Measurements from ENCODE around the gene TVP23C.

The TVP23C gene

DNA sequence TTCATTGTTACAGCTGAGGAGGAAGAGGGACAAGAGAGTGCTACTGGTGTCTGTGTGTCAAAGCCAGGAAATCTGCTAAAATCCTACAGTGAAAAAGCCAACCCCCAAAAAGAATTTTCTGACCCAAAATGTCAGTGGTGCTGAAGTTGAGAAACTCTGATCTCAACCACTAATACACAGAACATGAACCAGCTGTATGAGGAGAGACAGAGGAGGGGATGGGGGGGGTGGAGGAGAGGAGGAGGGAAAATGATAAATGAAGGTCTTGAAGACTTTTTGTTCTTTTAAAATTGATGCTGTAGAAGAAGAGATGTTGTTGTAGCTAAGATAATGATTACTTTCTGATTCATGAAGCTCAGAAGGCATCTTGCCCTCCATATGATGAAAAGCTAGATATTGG, 68.5 kb downstream of the TVP23C start:
- DNase-seq: no peak

DNA sequence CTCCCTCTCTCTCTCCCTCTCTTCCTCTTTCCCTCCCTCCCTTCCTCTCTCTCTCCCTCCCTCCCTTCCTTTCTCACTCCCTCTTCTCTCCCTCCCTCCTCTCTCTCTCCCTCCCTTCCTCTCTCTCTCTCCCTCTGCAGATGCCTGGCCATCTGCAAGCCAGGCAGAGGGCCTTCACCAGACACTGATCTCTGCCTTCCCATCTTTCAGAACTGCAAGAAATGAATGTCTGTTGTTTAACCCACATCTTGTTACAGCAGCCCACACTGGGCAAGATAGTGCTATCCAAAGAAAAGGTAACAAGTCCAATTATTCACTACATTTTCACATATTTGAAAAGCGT, 69.6 kb downstream of the TVP23C start:
- DNase-seq: no peak

DNA sequence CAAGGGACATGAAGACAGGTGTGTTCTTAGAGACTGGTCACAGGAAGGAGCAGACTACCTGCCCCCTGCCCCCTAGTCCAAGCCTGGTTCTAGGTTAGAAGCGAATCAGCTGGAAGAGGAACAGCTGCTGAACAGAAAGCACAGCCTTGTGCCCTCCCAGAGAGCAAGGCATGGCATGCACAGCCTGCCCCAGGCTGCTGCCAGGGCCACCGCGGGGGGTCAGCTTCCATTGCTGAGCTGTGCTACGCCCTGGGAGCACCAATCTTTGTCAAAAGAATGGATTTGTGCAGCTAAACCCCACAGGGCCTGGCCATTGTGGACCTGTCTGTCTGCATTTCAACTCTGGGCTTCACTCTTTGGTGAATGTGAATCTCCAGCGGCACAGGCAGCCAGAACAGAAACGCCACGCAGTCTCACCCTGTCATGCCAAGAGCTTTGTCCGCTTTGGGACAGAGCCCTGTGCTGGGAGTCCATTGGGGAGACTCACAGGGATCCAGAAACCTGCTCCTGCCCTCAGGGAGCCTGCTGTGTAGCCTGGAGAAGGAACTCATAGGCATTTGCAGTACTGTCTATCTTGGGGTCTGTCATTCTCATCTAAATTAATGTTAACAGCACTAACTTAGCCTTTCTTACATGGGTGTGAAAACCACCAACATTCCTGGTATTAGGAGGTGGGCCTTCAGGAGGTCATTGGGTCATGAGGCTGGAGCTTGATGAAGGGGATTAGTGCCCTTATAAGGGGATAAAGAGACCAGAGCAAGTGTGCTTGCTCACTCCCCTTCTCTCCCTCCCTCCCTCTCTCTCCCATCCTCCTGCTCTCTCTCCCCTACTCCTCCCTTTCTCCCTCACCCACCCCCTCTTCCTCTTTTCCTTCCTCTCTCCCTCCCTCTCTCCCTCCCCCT, 70.2 kb downstream of the TVP23C start:
- no peak for DNase-seq

DNA sequence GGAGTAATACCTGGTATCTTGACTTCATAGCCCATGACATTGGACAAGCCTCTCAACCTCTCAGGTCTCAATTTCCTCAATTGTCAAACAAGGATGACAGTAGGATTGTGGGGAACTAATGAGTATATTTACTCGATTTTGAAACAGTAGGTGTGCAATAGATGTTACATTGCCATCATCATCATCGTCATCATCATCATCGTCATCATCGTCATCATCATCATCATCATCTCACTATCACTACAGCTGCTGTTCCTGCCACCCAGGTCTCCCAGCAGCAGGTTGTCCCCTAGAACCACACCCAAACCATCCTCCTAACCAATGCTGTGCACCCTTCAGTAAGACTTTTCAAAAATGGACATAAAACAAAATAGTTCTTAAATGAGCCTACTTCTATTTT, 71.1 kb downstream of the TVP23C start:
- no peak for DNase-seq

DNA sequence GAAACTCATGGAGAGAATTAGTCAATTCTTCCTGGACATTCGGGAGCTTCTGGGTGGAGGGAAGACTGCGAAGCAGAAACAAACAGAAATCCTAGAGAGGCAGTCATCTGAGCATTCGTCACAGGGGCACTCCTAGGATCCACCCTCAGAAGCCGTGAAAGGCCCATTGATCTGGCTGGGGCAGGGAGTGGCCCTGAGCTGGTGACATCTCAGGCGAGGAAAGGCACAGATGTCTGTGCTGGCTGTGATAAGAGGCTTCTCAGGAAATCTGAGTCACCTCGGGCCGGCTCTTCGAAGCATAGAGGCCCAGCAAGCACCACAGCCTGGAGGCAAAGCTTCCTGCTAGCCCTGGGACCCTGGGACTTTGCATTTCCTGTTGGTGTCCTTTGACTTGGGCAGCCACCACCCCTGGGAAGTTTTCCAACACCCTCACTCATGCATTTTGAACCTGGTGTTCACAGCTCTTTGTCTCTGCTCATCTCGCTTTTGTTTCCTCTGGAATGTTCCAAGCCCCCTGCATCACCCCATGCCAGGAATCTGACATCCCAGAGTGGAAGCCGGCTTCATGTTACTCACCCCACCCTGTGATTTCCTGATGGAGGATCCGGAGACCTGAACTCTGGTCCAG, 72.5 kb downstream of the TVP23C start:
- DNase-seq: no peak

DNA sequence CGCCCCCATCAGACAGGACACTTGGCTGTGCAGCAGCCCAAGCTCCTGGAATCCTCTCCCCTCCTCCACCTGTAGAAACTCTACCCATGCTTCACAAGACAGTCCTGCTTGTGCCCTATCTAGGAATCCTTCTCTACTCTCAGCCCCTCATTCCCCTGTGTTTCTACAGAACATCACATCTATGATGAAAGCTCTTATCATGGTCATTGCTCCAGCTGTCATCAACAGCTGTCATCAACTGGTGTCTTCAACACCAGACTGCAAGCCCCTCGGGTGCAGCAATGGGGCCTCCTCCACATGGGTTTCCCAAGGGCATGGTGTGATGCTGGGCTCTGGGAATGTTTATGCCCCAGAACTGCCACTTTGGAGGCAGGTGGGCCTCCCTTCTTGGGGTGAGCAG, 74.7 kb downstream of the TVP23C start:
- DNase-seq: no peak

DNA sequence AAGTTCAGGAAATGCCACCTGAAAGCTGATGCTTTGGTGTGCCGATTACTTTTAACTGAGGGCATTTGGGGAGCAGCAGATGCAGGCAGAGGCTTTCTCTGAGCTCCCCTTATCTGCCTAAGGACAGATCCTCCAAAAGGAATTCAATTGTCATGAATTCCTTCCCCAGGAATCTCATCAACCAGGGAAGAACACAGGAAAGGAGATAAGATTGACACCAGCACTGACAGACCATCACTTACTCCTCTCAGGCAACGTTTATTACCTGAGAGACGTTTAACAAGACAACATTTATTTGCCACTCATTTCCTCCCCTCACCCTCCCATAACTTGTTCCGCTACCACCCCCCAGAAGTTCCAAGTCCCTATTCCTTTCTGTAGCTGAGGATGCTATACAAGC, 78.2 kb downstream of the TVP23C start:
- DNase-seq: no peak

DNA sequence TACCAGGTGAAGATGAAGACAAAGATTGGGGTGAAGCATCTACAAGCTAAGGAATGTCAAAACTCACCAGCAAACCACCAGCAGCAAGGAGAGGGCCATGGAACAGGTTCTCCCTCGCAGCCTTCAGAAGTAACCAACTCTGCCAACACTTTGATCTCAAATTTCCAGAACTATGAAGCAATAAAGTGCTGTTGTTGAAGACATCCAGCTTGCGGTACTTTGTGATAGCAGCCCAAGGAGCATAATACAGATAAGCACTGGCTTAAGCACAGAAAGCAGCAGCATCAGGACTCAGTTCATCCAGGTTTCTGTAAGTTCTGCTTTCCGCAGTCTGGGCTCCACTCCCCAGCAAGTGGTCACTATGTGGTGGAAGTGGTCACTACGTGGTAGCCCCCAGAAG, 79.9 kb downstream of the TVP23C start:
- no peak for DNase-seq

DNA sequence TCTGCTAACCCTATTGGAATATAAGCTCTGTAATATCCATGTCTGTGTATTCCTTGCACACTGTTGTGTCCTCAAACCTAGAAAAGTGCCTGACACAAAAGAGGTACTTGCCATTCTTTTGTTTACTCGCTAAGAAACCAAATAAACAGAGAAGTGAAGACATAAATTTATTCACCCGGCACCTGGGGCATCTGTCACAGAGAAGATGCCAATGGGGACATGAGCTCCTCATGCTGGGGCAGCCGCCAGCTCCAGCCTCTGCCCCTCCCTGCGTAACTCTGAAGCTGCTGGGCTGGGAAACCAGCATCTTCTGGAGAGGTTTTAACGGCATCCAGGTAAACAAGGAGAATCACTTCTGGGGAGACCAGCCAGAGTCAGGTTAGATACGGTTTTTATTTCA, 80.8 kb downstream of the TVP23C start:
- DNase-seq: no peak

DNA sequence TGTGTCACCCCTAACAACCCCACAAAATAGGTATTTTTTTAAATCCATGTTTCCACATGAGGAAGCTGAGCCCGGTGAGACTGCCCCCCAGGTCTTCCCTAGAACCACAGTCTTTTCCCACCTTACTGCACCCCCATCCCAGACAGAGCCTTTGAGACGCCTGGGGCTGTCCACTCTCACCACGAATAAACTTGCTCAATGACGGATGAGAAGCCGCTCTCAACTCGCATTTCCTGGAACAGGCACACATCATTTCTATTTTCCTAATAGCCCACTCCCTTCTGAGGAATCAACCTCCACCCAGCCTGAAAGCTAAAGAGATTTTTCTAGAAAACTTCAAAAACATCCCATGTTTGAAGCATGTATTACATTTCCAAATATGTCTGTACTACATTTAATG, 81.8 kb downstream of the TVP23C start:
- DNase-seq: no peak

DNA sequence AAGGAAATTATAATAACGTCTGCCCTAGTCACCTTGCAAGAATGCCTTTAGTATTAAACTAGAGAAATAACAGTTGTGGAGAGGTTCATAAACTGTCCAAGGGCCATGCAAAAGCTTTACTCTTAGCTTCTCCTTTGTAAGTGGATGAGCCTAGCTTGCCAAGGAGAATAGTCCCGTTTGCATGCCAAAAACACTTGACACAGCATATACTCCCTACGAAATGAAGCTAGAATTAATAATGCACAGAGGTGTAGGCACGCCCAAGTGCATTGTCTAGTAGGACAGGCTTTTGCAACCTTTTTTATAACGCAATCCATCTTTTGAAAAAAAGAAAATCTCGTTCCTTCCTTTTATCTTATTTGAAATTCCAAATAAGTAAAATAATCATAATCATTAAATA, 83.1 kb downstream of the TVP23C start:
- DNase-seq: no peak

DNA sequence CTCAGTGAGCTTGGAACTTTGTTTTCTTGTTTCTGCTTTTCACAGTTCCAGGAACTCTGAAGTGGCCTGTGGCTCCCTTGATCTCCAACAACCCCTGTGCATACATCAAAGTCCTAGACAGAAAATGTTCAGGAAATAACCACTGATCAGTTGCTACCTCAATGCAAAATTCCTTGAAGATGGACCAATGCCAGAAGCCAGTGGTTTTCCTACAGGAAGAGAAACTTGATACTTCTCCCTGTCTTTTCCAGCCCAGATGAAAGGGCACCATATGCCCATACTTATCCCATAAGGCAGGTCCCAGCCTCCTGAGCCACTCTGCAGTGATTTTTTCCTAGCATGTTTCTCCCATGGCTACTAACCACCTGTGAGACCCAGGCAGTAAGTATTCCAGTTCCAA, 83.6 kb downstream of the TVP23C start:
- DNase-seq: no peak

DNA sequence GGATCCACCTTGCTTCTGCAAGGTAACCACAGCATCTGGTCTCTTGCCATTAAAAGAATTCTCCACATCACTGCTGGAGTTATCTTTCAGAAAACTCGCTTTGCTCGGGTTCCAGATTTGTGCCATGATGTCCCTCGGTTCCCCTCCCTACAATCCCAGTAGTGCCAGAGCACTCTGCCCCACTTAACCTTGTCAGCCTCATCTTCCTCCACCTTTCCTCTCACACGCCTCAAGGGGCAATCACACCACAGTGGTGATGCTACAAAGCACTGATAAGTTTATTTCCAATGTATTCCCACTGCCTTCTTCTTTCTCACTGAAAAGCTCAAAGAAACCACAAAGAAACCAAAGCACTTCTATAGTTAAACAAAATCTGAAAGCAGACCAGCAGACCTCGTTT, 84.4 kb downstream of the TVP23C start:
- DNase-seq: no peak

DNA sequence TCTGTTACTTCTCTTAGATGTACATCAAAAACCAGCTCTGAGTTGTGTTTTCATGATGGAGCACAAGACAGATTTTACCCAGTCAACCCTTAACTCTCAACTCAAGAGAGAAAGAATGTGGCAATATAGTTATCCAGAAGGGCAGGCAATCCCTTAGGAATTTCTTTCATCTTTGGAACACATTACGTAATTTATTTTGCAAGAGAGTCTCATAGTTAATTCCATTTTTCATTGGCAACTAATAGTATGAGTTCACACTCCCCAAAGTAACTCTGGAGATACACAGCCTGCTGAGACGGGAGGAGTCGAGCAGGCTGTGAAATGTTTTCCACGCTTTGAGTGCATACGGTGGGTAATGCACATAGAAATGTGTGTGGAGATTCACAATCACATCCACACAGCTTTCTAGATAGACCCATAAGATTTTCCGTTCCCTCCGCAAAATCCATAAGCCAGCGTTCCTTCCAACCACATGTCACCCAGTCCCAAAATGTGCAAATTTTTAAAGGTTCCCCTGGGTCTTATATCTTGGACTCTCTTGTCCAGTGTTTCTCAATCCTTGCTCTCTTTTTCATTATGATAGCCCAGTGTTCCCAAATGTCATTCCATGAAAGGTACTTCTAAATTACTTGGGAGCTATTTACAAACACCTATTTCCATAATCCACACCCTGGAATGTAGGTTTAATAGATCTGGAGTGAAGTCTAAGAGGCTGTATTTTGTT, 87.5 kb downstream of the TVP23C start:
- no peak for DNase-seq

DNA sequence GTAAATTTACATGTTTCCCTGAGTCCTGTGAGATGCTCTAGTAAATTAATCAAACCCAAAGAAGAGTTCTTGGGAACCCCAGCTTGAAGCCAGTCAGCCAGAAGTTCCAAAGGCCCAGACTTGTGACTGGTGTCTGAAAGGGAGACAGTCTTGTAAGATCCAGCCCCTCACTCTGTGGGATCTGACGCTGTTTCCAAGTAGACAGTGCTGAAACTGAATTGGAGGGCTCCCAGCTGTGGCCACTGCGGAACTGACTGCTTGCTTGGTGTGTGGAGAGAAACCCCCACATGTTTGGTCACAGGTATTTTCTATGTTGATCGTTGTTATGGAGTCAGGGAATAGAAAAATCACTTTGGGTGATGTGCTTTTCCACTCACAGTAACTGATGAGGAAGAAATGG, 90.4 kb downstream of the TVP23C start:
- DNase-seq: no peak

DNA sequence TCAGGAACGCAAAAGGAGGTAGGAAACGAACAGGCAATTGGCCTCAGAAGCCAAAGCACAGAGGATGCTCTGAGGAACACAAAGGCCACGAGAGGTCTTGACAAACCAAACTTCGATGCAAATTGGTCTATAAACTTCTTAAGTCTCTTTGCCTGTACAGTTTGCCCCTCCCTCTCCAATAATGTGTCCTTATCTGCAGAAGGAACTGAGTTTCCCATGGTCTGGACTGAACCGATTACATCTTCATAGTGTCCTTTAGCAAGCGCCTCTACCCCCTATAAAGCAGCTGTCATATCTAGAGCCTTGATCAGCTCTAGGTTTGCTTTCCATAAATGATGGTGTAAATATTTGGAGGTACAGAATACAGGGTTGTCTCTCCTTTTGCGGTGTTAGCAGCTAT, 92.7 kb downstream of the TVP23C start:
- DNase-seq: no peak

DNA sequence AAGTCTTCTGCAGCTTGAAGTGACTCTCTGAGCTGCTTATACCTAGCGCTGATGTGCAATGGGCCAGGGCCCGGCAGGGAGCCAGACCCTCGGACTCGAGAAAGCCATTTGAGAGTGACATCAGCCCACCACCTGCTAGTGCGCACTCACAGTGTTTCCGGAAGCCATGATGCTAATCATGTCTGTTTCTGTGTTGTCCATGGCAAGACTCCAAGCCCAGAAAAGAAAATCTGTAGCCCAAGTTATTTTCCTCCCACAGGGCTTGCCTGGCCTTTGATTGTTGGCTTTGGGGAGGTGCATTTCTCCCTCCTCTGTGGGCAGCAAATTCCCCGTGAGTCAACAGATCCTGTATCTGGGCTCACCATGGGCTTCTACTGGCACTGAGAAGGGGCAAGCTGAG, 94.0 kb downstream of the TVP23C start:
- DNase-seq: no peak

DNA sequence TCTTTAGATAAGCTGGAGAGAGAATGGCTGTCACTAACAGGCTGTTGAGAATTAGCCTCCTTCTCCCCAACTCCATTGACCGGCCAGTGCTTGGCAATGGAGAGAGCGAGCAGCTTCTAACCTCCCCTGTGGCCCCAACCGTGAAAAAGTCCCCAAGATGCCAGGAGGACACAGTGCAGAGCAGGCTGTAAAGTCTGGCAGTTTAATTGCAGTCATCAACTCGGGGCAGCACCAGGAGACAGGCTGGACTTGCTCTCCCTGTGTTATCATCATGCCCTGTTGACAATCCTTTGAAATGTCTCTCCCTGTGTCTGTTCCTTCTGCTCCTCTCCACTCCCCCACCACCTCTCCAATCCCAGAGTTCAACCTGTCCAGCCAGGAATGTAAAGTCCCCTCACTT, 95.2 kb downstream of the TVP23C start:
- DNase-seq: no peak

DNA sequence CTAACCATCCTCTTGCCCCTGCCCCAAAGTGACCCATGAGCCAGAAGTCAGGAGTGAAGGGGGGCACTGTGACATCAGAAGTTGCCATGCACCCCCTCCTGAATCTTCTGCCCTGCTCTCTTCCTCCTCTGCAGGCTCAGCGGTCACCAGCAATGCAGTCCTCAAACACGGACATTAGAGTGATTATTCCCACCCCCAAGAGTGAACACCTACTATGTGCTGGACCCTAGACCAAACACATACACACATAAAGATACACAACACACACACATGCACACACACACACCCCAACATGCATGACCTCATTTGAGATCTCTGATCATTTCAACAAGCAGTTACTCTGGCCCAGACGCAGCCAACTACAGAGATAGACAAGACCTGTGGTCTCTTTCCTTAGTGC, 95.7 kb downstream of the TVP23C start, which contains the start of gene CDRT4:
Gene CDRT4, minus strand, starts transcription at position 30 of the 400 bp plus-strand sequence. CDS start 27,383 bp downstream, outside the sequence.
- DNase-seq: no peak

DNA sequence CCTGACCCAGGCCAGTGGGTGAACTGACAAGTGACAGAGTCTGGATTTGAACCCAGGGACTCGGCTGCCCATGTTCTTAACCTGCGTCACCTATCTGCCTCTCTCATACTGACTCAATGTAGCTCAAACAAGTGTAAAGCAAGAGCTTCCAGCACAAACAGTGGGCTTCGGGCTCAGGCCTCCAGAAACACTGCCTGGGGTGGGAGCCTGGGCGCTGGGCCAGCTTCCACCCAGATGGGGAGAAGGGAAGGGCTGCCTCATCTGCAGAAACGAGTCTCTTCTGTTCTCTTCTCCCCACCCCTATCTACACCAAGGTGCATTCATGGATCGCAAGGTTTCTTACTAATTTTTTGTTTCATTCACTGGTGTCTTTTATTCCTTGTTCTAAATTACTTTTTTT, 97.2 kb downstream of the TVP23C start:
- DNase-seq: no peak

DNA sequence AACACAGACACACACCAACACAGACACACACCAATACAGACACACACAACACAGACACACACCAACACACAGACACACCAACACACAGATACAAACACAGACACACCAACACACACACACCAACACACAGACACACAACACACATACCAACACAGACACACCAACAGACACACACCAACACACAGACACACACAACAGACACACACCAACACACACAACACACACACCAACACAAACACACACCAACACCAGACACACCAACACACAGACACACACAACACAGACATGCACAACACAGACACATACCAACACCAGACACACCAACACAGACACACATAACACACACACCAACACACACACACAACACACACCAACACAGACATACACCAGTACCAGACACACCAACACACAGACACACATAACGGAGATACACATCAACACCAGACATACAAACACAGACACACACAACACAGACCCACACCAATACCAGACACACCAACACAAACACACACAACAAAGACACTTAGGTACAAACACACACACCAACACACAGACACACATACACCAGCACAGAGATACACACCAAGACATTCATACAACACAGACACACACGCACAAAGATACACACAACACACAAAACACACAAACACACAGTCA, 98.1 kb downstream of the TVP23C start:
- no peak for DNase-seq

DNA sequence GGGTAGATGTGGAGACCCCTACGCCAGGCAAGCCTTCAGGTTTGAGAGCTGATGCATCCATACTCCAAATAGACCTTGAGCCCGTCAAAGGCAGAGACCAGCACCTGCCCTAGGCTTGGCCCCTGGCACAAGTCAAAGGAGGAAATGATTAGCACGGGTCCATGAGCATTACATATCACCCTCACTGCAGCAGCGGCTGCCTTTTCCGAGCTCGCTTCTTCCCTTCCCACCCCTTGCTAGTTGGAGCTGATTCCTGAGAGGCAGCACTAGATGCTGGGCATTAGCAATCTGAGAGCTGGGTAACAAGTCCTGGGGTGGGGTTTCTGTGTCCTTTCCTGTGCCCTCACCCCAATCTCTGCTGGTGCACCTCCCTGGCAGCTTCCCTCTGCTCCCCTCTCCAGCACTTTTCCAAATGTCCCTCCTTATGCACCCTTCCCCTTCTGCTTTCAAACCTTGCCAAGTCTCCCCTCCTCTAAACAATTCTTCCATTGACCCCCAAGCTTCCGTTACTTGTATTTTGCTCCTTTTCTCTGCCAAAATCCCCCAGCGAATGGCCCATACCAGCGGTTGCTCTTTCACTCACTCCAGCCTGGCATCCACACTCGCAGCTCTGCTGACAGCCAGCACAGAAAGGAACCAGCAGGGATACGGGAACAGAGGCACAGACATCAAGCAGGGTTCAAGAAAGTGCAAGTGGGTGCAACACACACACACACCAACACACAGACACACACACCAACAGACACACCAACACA, 98.9 kb downstream of the TVP23C start:
- no peak for DNase-seq

All from activated naive CD4-positive, alpha-beta T cell treated with Interleukin-2 at 50 U/mL for 16 hours (primary cell).